Ovary (tissue), 9 donors: ENCODE measurements around the gene HVCN1. TPM values are rescaled to one million over a fixed set of nuclear protein-coding genes. Genes with fewer than 3 reads are reported as not detected.

Source experiments
- DNase-seq, 5 donors: peaks; one replicate each; pipeline ENCODE4 v3.0.0-alpha.2; 2019 to 2020
- H3K27ac ChIP-seq, 2 donors: fragments of 200-600 bp; one replicate each; pipeline versions ENCODE4 v1.5.1 to v1.8.0; 2019 to 2022
- H3K27me3 ChIP-seq: fragments of 200-600 bp; one replicate; pipeline ENCODE4 v1.8.0; 2022
- H3K36me3 ChIP-seq: fragments of 200-600 bp; sonication (generic); one replicate; pipeline ENCODE4 v1.5.1; 2019
- H3K4me1 ChIP-seq: one replicate; pipeline ENCODE4 v1.8.1; 2013; ENCODE audit warnings: mild to moderate bottlenecking, moderate library complexity; ENCODE audit not compliant: insufficient read depth
- H3K4me3 ChIP-seq: fragments of 200-600 bp; sonication (generic); one replicate; pipeline ENCODE4 v1.5.1; 2017
- H3K9me3 ChIP-seq, 2 donors: fragments of 200-600 bp in 1 of 2; sonication (generic) in 1 of 2; one replicate each; pipeline versions ENCODE4 v1.5.1 to v1.8.1; 2013 to 2019; ENCODE audit warnings: mild to moderate bottlenecking in 1 of 2, moderate library complexity in 1 of 2
- CTCF ChIP-seq, 3 donors: fragments of 450-650 bp in 2 of 3; fragments of 200-600 bp in 1 of 3; IDR thresholded peaks; one replicate each; pipeline versions ENCODE4 v1.5.1 to v1.8.0; 2016 to 2022; ENCODE audit warnings: antibody characterized with exemption in 3 of 3, mild to moderate bottlenecking in 1 of 3
- EP300 ChIP-seq: sonication (generic); formaldehyde crosslinking; IDR thresholded peaks from one replicate; pipeline ENCODE4 v1.6.1; 2017; ENCODE audit warnings: antibody characterized with exemption
- POLR2A ChIP-seq: fragments of 450-650 bp; IDR thresholded peaks from one replicate; pipeline ENCODE4 v1.6.1; 2017; ENCODE audit warnings: antibody characterized with exemption, mild to moderate bottlenecking, moderate library complexity
- WGBS, 3 donors: extraction: QIAGEN DNeasy Blood & Tissue Kit in 1 of 3; methylation state at CpG; one replicate each; pipeline versions ENCODE4 v1.1.5 to v1.1.7; 2013 to 2017; 5-methylcytosine and 5-hydroxymethylcytosine counted together
- intact Hi-C, 4 donors: fragments of 100-400 bp; cut with DNase I; formaldehyde crosslinking; loops; one replicate each; pipeline versions ENCODE4 v1.11.0 to v1.15.1; 2022 to 2023
- polyA plus RNA-seq, 2 donors: library from polyadenylated mRNA; stranded (reverse); fragments of 200-250 nt in 1 of 2; fragments of 350-450 nt in 1 of 2; fragmentation: Illumina TruSeq in 1 of 2; extraction: RNeasy Lipid Tissue Mini Kit (QIAGEN cat#74804) in 1 of 2; gene quantifications; one replicate each; pipeline ENCODE4 v1.2.3, GENCODE V29; 2013 to 2014
- total RNA-seq, 7 donors: library from RNA; depleted of rRNA in 2 of 7; stranded (reverse); fragments of >200 nt in 2 of 7; fragmentation: NEBNext Ultra II Directional in 3 of 7; extraction: Animal tissue kit (Norgen Biotek cat#: 25700) in 3 of 7; gene quantifications; one replicate each; pipeline versions ENCODE4 v1.1.0 to v1.2.4, GENCODE V29; 2016 to 2023
- donor health status: DM: no; HTN: no; CAD: no; lungs with moderate emphysema.
- donor health status: DM: no; HTN: no; CAD: no.
- donor health status: Bipolar disorder and iron deficiency.
- donor health status: DM: yes; HTN: yes; CAD: no.
- donor health status: DM: no; HTN: no; CAD: no.
- donor health status: DM: yes; HTN: yes; CAD: no.

The HVCN1 gene
- total and polyA plus RNA-seq, 9 donors, result 6.4 to 19.4 (median 11.3) TPM

DNA sequence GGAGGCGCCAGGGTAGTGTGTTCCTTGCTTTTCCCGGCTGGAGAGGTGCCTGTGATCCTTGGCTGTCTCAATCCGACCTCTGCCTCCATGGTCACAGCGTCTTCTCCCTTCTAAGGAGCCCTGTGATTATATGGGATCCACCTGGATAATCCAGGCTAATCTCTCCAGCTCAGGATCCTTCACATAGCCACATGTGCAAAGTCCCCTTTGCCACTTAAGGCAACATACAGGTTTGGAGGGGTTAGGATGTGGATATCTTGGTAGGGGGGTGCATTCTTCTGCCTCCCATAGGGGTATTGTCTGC, 1.2 kb upstream of the HVCN1 start:
- 72 to 76% (median 74%) methylated on average over 4 of the region's 4 CpGs for WGBS, 3 donors
- Histone ChIP-seq H3K36me3 (no peaks in the 10 kb centered on the region), H3K27me3 (no peaks in the 10 kb centered on the region), H3K9me3 (no peaks in the 10 kb centered on the region), H3K27ac (peak overlapping the region in 1 of 2 donors; percentile 80), H3K4me1 (peaks cover 3% of the 10 kb centered on the region), H3K4me3 (no peak overlapping the region)
- DNase-seq, result no peak
- TF ChIP-seq CTCF (IDR thresholded peaks at IDR 0.05) (no peak), POLR2A (no peak), EP300 (no peak)
- intact Hi-C loops, result loop anchor here in 1 of 4 donors (10.0 kb wide), 1 partner anchor 235 kb away; the partner anchor contains the start of gene ARPC3

GRCh38 chr12:110689281-110690126, 589 bp upstream of the HVCN1 start:
- DNase-seq, result peak in 4 of 5 donors; percentile 51 to 71 (median 65)
- Histone ChIP-seq H3K36me3 (no peaks in the 10 kb centered on the region), H3K4me3 (peak overlapping the region; percentile 67), H3K4me1 (peaks cover 3% of the 10 kb centered on the region), H3K27me3 (no peaks in the 10 kb centered on the region), H3K27ac (peak overlapping the region; percentile 64 to 80), H3K9me3 (no peaks in the 10 kb centered on the region)
- intact Hi-C loops, result loop anchor here in 1 of 4 donors (10.0 kb wide), 1 partner anchor 235 kb away; the partner anchor contains the start of gene ARPC3
- TF ChIP-seq EP300 (no peak), CTCF (IDR thresholded peaks at IDR 0.05) (no peak), POLR2A (no peak)
- WGBS, 3 donors, result 2% methylated on average over 30 to 38 of the region's 38 CpGs

- no peak overlapping the region for H3K4me3 ChIP-seq
- peaks cover 3% of the 10 kb centered on the region for H3K4me1 ChIP-seq
Measured at GRCh38 chr12:110687396-110688169, 1.3 kb downstream of the HVCN1 start.

More at GRCh38 chr12:110687396-110688169, 1.3 kb downstream of the HVCN1 start:
- H3K36me3 ChIP-seq, result no peaks in the 10 kb centered on the region
- 93 to 94% (median 93%) methylated on average over 15 of the region's 15 CpGs for WGBS, 3 donors
- intact Hi-C loops, result no loop called here
- H3K9me3 ChIP-seq, result no peaks in the 10 kb centered on the region
- H3K27ac ChIP-seq, result no peak overlapping the region
- TF ChIP-seq EP300, result no peak
- TF ChIP-seq CTCF (IDR thresholded peaks at IDR 0.05), result no peak
- no peak for TF ChIP-seq POLR2A
- no peak for DNase-seq
- no peaks in the 10 kb centered on the region for H3K27me3 ChIP-seq
